Neural cell (in vitro differentiated cells): ENCODE results near the gene TMOD3. TPM values are rescaled to one million over a fixed set of nuclear protein-coding genes. Genes with fewer than 3 reads are reported as not detected.

Experiments
- H2AFZ ChIP-seq: fragments of 200-600, 300-800 bp; sonication (generic), shearing (Covaris generic); 2 replicates; pipeline ENCODE4 v1.6.0; 2014; ENCODE audit warnings: low read depth, mild to moderate bottlenecking, antibody characterized with exemption, low read length, moderate library complexity
- H3F3A ChIP-seq: fragments of 200-600 bp; shearing (Covaris generic); 2 replicates; pipeline ENCODE4 v1.6.1; 2016; ENCODE audit warnings: mild to moderate bottlenecking, moderate library complexity, mixed read lengths, antibody characterized with exemption, low read length; ENCODE audit not compliant: insufficient read depth, poor library complexity, severe bottlenecking
- H3K27ac ChIP-seq: fragments of 200-600, 300-800 bp; sonication (generic), shearing (Covaris generic); 2 replicates; pipeline ENCODE4 v1.5.1; 2014; ENCODE audit warnings: mild to moderate bottlenecking, low read length, moderate library complexity
- H3K27me3 ChIP-seq: fragments of 300-800, 200-600 bp; sonication (generic), shearing (Covaris generic); 2 replicates; pipeline ENCODE4 v1.6.0; 2014; ENCODE audit warnings: mild to moderate bottlenecking, low read depth, low read length, moderate library complexity; ENCODE audit not compliant: insufficient read depth
- H3K36me3 ChIP-seq: fragments of 300-800, 200-600 bp; sonication (generic), shearing (Covaris generic); 2 replicates; pipeline ENCODE4 v1.5.1; 2014; ENCODE audit warnings: mild to moderate bottlenecking, antibody characterized with exemption, low read length, moderate library complexity; ENCODE audit not compliant: insufficient read depth
- H3K4me2 ChIP-seq: fragments of 300-800, 200-600 bp; sonication (generic), shearing (Covaris generic); 2 replicates; pipeline ENCODE4 v1.6.0; 2014; ENCODE audit warnings: mild to moderate bottlenecking, low read length
- H3K4me3 ChIP-seq: fragments of 300-800, 200-600 bp; sonication (generic), shearing (Covaris generic); 2 replicates; pipeline ENCODE4 v1.5.1; 2014; ENCODE audit warnings: mild to moderate bottlenecking, low read length, moderate library complexity
- H3K79me2 ChIP-seq: fragments of 200-600 bp; shearing (Covaris generic); replicated peaks from 2 replicates; pipeline ENCODE4 v1.6.0; 2014; ENCODE audit warnings: mild to moderate bottlenecking, low read length, moderate library complexity; ENCODE audit not compliant: insufficient read depth
- H3K9ac ChIP-seq: fragments of 300-800, 200-600 bp; sonication (generic), shearing (Covaris generic); 2 replicates; pipeline ENCODE4 v1.6.1; 2016; ENCODE audit warnings: mild to moderate bottlenecking, low read length, mixed read lengths
- H3K9me2 ChIP-seq: fragments of 200-600 bp; shearing (Covaris generic); 2 replicates; pipeline ENCODE4 v1.6.1; 2016; ENCODE audit warnings: mild to moderate bottlenecking, low read length, mixed read lengths; ENCODE audit not compliant: insufficient read depth
- H3K9me3 ChIP-seq: fragments of 200-600, 300-800 bp; sonication (generic), shearing (Covaris generic); 2 replicates; pipeline ENCODE4 v1.6.1; 2016; ENCODE audit warnings: mild to moderate bottlenecking, mixed run types, low read length, moderate library complexity, mixed read lengths
- H4K20me1 ChIP-seq: fragments of 200-600 bp; shearing (Covaris generic); 2 replicates; pipeline ENCODE4 v1.6.1; 2016; ENCODE audit warnings: mild to moderate bottlenecking, mixed run types; ENCODE audit not compliant: insufficient read depth
- EP300 ChIP-seq: fragments of 450-650 bp; conservative IDR thresholded peaks from 2 replicates; pipeline ENCODE4 v1.6.1; 2014; ENCODE audit warnings: antibody characterized with exemption, mild to moderate bottlenecking, moderate library complexity; ENCODE audit not compliant: poor library complexity, severe bottlenecking
- EZH2 ChIP-seq: fragments of 200-600, 300-800 bp; shearing (Covaris generic), sonication (generic); IDR thresholded peaks from 2 replicates; pipeline ENCODE4 v1.6.1; 2014; ENCODE audit warnings: antibody characterized with exemption, low read length, borderline replicate concordance, mild to moderate bottlenecking; ENCODE audit not compliant: insufficient read depth, poor library complexity, severe bottlenecking
- MXI1 ChIP-seq: fragments of 450-650 bp; conservative IDR thresholded peaks from 2 replicates; pipeline ENCODE4 v1.6.1; 2014; ENCODE audit warnings: antibody characterized with exemption, mild to moderate bottlenecking; ENCODE audit not compliant: poor library complexity, severe bottlenecking
- POLR2AphosphoS5 ChIP-seq: IDR thresholded peaks from 2 replicates; pipeline ENCODE4 v1.6.1; 2012
- RAD21 ChIP-seq: fragments of 450-650 bp; conservative IDR thresholded peaks from 2 replicates; pipeline ENCODE4 v1.6.1; 2014; ENCODE audit warnings: antibody characterized with exemption, mild to moderate bottlenecking, moderate library complexity
- SMC3 ChIP-seq: fragments of 450-650 bp; conservative IDR thresholded peaks from 2 replicates; pipeline ENCODE4 v1.6.1; 2014; ENCODE audit warnings: antibody characterized with exemption, mild to moderate bottlenecking, moderate library complexity; ENCODE audit not compliant: poor library complexity
- TAF1 ChIP-seq: IDR thresholded peaks from 2 replicates; pipeline ENCODE4 v1.6.1; 2012; ENCODE audit warnings: low read depth
- polyA plus RNA-seq: library from polyadenylated mRNA; depleted of rRNA; stranded (reverse); fragments of >200 nt; gene quantifications from 2 replicates; pipeline ENCODE4 v1.2.3, GENCODE V29; 2014
- TF ChIP-seq, protein P1 (sequence below): fragments of 450-650 bp; IDR thresholded peaks from 2 replicates; pipeline ENCODE4 v1.5.1; 2014; ENCODE audit warnings: antibody characterized with exemption, mild to moderate bottlenecking, moderate library complexity; ENCODE audit not compliant: poor library complexity, severe bottlenecking
- TF ChIP-seq, protein P2 (sequence below): IDR thresholded peaks from 2 replicates; pipeline ENCODE4 v1.6.1; 2012; ENCODE audit warnings: borderline replicate concordance

The TMOD3 gene
- polyA plus RNA-seq, 1 donor from 2014 or later, result 12.6 TPM

DNA sequence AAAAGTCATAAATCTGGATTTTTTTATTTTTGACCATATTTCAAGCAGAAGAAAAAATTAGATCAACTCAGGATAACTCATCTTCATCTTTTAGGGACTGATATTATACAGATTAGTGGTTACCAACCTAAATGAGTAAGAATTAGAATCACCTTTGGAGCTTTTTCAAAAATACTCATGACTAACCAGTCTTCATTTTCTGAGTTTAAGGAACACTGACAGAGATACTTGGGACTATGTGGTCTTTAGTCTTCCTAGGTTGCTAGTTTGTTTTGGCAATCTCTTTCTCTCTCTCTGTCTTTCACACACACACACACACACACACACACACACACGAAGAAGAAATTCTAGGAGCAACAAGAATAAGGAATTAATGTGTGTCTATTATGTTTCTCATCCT lies 50.1 kb downstream of the TMOD3 start:
- Histone ChIP-seq H3K4me3 (no peak overlapping the region), H3K9me2 (no peaks in the 10 kb centered on the region), H3K27ac (no peak overlapping the region), H3K27me3 (no peaks in the 10 kb centered on the region), H3K9ac (no peak overlapping the region), H2AFZ (no peak overlapping the region), H3F3A (no peaks in the 10 kb centered on the region), H4K20me1 (no peaks in the 10 kb centered on the region), H3K9me3 (no peaks in the 10 kb centered on the region), H3K4me2 (no peak overlapping the region), H3K36me3 (no peaks in the 10 kb centered on the region), H3K79me2 (no peaks in the 10 kb centered on the region)
- TF ChIP-seq RAD21, result no peak
- TF ChIP-seq POLR2AphosphoS5, result no peak
- TF ChIP-seq SMC3, result no peak
- no peak for TF ChIP-seq TAF1
- TF ChIP-seq, protein P1, sequence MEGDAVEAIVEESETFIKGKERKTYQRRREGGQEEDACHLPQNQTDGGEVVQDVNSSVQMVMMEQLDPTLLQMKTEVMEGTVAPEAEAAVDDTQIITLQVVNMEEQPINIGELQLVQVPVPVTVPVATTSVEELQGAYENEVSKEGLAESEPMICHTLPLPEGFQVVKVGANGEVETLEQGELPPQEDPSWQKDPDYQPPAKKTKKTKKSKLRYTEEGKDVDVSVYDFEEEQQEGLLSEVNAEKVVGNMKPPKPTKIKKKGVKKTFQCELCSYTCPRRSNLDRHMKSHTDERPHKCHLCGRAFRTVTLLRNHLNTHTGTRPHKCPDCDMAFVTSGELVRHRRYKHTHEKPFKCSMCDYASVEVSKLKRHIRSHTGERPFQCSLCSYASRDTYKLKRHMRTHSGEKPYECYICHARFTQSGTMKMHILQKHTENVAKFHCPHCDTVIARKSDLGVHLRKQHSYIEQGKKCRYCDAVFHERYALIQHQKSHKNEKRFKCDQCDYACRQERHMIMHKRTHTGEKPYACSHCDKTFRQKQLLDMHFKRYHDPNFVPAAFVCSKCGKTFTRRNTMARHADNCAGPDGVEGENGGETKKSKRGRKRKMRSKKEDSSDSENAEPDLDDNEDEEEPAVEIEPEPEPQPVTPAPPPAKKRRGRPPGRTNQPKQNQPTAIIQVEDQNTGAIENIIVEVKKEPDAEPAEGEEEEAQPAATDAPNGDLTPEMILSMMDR, result no peak
- TF ChIP-seq, protein P2, sequence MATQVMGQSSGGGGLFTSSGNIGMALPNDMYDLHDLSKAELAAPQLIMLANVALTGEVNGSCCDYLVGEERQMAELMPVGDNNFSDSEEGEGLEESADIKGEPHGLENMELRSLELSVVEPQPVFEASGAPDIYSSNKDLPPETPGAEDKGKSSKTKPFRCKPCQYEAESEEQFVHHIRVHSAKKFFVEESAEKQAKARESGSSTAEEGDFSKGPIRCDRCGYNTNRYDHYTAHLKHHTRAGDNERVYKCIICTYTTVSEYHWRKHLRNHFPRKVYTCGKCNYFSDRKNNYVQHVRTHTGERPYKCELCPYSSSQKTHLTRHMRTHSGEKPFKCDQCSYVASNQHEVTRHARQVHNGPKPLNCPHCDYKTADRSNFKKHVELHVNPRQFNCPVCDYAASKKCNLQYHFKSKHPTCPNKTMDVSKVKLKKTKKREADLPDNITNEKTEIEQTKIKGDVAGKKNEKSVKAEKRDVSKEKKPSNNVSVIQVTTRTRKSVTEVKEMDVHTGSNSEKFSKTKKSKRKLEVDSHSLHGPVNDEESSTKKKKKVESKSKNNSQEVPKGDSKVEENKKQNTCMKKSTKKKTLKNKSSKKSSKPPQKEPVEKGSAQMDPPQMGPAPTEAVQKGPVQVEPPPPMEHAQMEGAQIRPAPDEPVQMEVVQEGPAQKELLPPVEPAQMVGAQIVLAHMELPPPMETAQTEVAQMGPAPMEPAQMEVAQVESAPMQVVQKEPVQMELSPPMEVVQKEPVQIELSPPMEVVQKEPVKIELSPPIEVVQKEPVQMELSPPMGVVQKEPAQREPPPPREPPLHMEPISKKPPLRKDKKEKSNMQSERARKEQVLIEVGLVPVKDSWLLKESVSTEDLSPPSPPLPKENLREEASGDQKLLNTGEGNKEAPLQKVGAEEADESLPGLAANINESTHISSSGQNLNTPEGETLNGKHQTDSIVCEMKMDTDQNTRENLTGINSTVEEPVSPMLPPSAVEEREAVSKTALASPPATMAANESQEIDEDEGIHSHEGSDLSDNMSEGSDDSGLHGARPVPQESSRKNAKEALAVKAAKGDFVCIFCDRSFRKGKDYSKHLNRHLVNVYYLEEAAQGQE, result no peak
- TF ChIP-seq EZH2, result no peak
- TF ChIP-seq EP300, result no peak
- TF ChIP-seq MXI1, result no peak

DNA sequence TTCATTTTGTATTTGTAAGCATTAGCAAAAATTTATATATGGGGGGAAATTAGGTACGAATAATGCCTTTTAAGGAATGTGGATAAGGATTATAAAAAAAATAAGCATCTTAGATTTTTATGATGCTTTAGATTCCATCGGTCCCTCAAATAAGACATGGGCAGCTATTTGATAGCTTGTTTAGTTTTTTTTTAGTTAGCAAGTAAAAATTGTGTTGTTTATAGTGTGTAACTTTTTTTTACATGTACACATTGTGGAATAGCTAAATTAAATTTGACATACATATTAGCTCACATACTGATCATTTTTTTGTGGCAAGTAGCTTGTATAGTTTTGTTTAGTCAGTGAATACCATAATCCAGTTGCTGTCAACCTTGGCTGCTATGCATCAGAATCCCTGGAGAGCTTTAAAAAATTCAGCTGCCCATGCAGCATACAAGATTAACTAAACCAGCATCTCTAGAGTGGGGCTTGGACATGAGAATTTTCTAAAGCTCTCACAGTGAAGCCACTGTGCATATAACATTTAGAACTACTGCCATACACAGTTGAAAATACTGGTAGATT lies 53.9 kb downstream of the TMOD3 start:
- H3K4me2 ChIP-seq, result no peak overlapping the region
- H3K36me3 ChIP-seq, result no peaks in the 10 kb centered on the region
- H4K20me1 ChIP-seq, result no peaks in the 10 kb centered on the region
- H3K9me3 ChIP-seq, result no peaks in the 10 kb centered on the region
- no peak overlapping the region for H3K9ac ChIP-seq
- H3F3A ChIP-seq, result no peaks in the 10 kb centered on the region
- H3K4me3 ChIP-seq, result no peak overlapping the region
- no peak for TF ChIP-seq SMC3
- TF ChIP-seq, protein P1, result no peak
- no peaks in the 10 kb centered on the region for H3K27me3 ChIP-seq
- no peak overlapping the region for H3K27ac ChIP-seq
- H3K9me2 ChIP-seq, result no peaks in the 10 kb centered on the region
- H2AFZ ChIP-seq, result no peak overlapping the region
- no peaks in the 10 kb centered on the region for H3K79me2 ChIP-seq
